Naive thymus-derived CD4-positive, alpha-beta T cell (primary cell): Measurements from ENCODE around the gene ADAMTS14. TPM values are rescaled to one million over a fixed set of nuclear protein-coding genes. Genes with fewer than 3 reads are reported as not detected.

Experiments used
- ATAC-seq: fragments of 150-1000 bp; cut with Tn5 transposase; 2 replicates; pipeline ENCODE4 v1.10.0; 2021; ENCODE audit warnings: mild to moderate bottlenecking, moderate library complexity
- CTCF ChIA-PET: fragments of 350-600 bp; sonication (Branson Sonifier 250); formaldehyde crosslinking; loops from one replicate; lab custom pipeline; 2021; ENCODE audit warnings: antibody characterized with exemption; lab: Charles Lee
- POLR2A ChIA-PET: fragments of 350-600 bp; sonication (Branson Sonifier 250); formaldehyde crosslinking; loops from one replicate; lab custom pipeline; 2021; ENCODE audit warnings: antibody characterized with exemption, inconsistent platforms; lab: Charles Lee
- DNase-seq, 9 donors: peaks; one replicate each; pipeline versions ENCODE4 v3.0.0 to v3.0.0-alpha.2; 2020 to 2022; ENCODE audit warnings: mixed read lengths in 1 of 9
- H3K27ac ChIP-seq: one replicate; pipeline ENCODE4 v1.7.0; 2013; ENCODE audit warnings: mild to moderate bottlenecking, low read depth, low read length, moderate library complexity
- H3K27me3 ChIP-seq, 2 donors: one replicate each; pipeline ENCODE4 v1.7.0; 2013; ENCODE audit warnings: low read length in 2 of 2, mild to moderate bottlenecking in 2 of 2, moderate library complexity in 2 of 2; ENCODE audit not compliant: control insufficient read depth in 2 of 2, insufficient read depth in 2 of 2
- H3K36me3 ChIP-seq, 3 experiments: 1 replicate in 2 of 3; 2 replicates in 1 of 3; pipeline ENCODE4 v1.7.0; 2013; ENCODE audit warnings: low read length in 3 of 3, mild to moderate bottlenecking in 3 of 3, moderate library complexity in 1 of 3; ENCODE audit not compliant: insufficient read depth in 3 of 3, control insufficient read depth in 2 of 3
- H3K4me1 ChIP-seq, 2 donors: one replicate each; pipeline ENCODE4 v1.7.0; 2013; ENCODE audit warnings: low read length in 2 of 2, mild to moderate bottlenecking in 2 of 2, moderate library complexity in 1 of 2; ENCODE audit not compliant: control insufficient read depth in 2 of 2, insufficient read depth in 2 of 2
- H3K4me3 ChIP-seq: 2 replicates; pipeline ENCODE4 v1.7.0; 2013; ENCODE audit warnings: mild to moderate bottlenecking, low read length
- H3K9me3 ChIP-seq, 3 experiments: 1 replicate in 2 of 3; 2 replicates in 1 of 3; pipeline ENCODE4 v1.7.0; 2013; ENCODE audit warnings: low read length in 3 of 3; ENCODE audit not compliant: control insufficient read depth in 2 of 3
- H3K27ac Mint-ChIP-seq, 9 donors: one replicate each; pipeline ENCODE4 v1.8.0; 2020 to 2022; ENCODE audit warnings: mixed read lengths in 9 of 9, mild to moderate bottlenecking in 8 of 9, moderate library complexity in 5 of 9, inconsistent platforms in 2 of 9
- H3K27me3 Mint-ChIP-seq, 5 donors: one replicate each; pipeline ENCODE4 v1.8.0; 2021 to 2022; ENCODE audit warnings: mixed read lengths in 5 of 5, mild to moderate bottlenecking in 1 of 5
- H3K36me3 Mint-ChIP-seq, 5 donors: one replicate each; pipeline ENCODE4 v1.8.0; 2020 to 2022; ENCODE audit warnings: mixed read lengths in 5 of 5, mild to moderate bottlenecking in 3 of 5, inconsistent platforms in 1 of 5
- H3K4me1 Mint-ChIP-seq, 7 donors: one replicate each; pipeline ENCODE4 v1.8.0; 2020 to 2022; ENCODE audit warnings: mixed read lengths in 7 of 7, mild to moderate bottlenecking in 3 of 7, inconsistent platforms in 1 of 7
- H3K4me3 Mint-ChIP-seq, 10 donors: one replicate each; pipeline ENCODE4 v1.8.0; 2020 to 2022; ENCODE audit warnings: mild to moderate bottlenecking in 10 of 10, mixed read lengths in 10 of 10, moderate library complexity in 6 of 10, inconsistent platforms in 2 of 10
- H3K9me3 Mint-ChIP-seq, 11 donors: one replicate each; pipeline ENCODE4 v1.8.0; 2020 to 2022; ENCODE audit warnings: mixed read lengths in 11 of 11, mild to moderate bottlenecking in 4 of 11, inconsistent platforms in 1 of 11, moderate library complexity in 1 of 11
- intact Hi-C, 2 donors: fragments of 100-400 bp; cut with micrococcal nuclease; formaldehyde crosslinking; loops; one replicate each; pipeline ENCODE4 v1.15.1; 2023
- polyA plus RNA-seq, 2 donors: library from polyadenylated mRNA; unstranded; fragments of 300-500 nt; fragmentation: Illumina TruSeq; gene quantifications; one replicate each; pipeline ENCODE4 v1.2.3, GENCODE V29; 2021
- total RNA-seq, 6 experiments: library from RNA in 5 of 6; stranded (reverse) in 5 of 6; gene quantifications; 1 replicate in 5 of 6; 2 replicates in 1 of 6; pipeline ENCODE4 v1.2.3 and lab custom pipeline; 2021 to 2026

Gene ADAMTS14
- total and polyA plus RNA-seq, 7 experiments from 2014 or later = 0.08 to 0.10 TPM; not detected in 5

DNA sequence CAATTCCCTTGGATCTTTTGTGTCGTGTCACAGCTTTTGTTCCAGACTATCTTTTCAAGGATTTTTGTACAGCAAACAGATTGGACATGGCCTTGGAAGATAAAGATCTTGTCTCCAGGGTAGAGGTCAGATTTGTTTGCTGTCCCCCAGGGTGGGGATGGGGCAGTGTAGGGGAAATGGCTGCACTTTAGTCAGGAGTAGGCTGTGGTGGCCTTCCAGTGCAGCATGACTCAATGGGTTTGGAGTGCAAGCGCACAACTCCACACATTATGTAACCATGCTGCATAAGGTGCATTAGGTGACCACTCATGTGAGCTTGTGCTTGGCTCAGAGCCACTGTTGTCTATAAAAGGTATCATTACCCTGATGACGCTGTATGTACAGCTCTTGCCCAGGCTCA lies 23.9 kb upstream of the ADAMTS14 start:
- no peaks in the 10 kb centered on the region for H3K4me1 Mint-ChIP-seq
- DNase-seq = peak in 4 of 9 donors; percentile 7 to 22 (median 12)
- peak overlapping the region in 1 of 10 donors; percentile 41 for H3K4me3 Mint-ChIP-seq
- Histone ChIP-seq H3K36me3 (no peaks in the 10 kb centered on the region), H3K27ac (no peak overlapping the region), H3K27me3 (no peaks in the 10 kb centered on the region), H3K9me3 (peaks cover 0 to 46% (median 4%) of the 10 kb centered on the region in 3 experiments), H3K4me3 (no peak overlapping the region), H3K4me1 (no peaks in the 10 kb centered on the region)
- ChIA-PET POLR2A (no interaction called here), CTCF (no interaction called here)
- H3K9me3 Mint-ChIP-seq = peaks cover 4 to 65% (median 41%) of the 10 kb centered on the region in 11 donors
- ATAC-seq = no peak
- intact Hi-C loops = no loop called here
- H3K36me3 Mint-ChIP-seq = peaks cover 5 to 25% (median 19%) of the 10 kb centered on the region in 5 donors
- peaks cover 0 to 5% (median 3%) of the 10 kb centered on the region in 5 donors for H3K27me3 Mint-ChIP-seq
- H3K27ac Mint-ChIP-seq = no peak overlapping the region

DNA sequence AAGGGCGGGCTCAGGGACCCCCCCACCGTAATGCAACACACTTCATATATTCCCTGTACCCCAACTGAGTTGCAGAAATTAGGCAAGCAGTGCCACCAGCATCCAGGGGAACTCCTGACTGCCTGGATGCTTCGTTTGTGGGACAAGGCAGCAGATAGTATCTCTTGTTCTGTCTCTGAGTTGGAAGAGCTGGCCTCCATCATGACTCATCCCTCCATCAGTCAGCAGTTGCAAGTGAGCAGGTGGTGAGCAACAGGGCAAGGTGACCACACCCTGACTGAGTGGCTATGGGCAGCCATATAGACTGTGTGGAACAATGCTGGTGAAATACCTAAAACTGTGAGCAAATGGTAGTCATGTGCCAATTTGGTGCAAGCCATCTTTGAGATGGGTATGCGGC lies 22.8 kb upstream of the ADAMTS14 start:
- DNase-seq (no peak), ATAC-seq (no peak)
- peaks cover 5 to 25% (median 19%) of the 10 kb centered on the region in 5 donors for H3K36me3 Mint-ChIP-seq
- peaks cover 4 to 75% (median 41%) of the 10 kb centered on the region in 11 donors for H3K9me3 Mint-ChIP-seq
- intact Hi-C loops = no loop called here
- Histone ChIP-seq H3K4me3 (no peak overlapping the region), H3K27me3 (no peaks in the 10 kb centered on the region), H3K27ac (no peak overlapping the region), H3K36me3 (no peaks in the 10 kb centered on the region), H3K9me3 (peaks cover 0 to 46% (median 4%) of the 10 kb centered on the region in 3 experiments), H3K4me1 (no peaks in the 10 kb centered on the region)
- no peaks in the 10 kb centered on the region for H3K4me1 Mint-ChIP-seq
- H3K4me3 Mint-ChIP-seq = no peak overlapping the region
- no peak overlapping the region for H3K27ac Mint-ChIP-seq
- peaks cover 0 to 4% (median 0%) of the 10 kb centered on the region in 5 donors for H3K27me3 Mint-ChIP-seq
- ChIA-PET POLR2A (no interaction called here), CTCF (no interaction called here)

DNA sequence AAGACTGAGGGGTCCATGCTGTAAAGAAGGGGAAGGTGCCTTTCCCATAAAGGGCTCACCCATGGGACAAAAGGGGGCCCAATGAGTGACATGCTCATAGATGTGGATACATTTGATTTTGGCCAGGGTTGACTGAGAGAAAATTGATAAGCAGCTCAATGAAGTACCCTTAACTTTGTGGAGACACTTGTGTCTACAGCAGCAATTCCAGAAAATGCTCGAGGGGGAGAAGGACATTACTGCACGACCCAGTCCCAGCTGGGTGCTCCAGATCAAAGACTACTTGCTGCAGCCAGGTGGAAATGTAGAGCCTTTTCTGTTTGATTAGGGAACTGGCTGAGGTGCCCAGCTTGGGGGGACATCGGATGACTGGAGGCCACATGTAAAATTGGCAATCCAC lies 22.2 kb upstream of the ADAMTS14 start:
- peaks cover 0 to 46% (median 4%) of the 10 kb centered on the region in 3 experiments for H3K9me3 ChIP-seq
- no peak for ATAC-seq

DNA sequence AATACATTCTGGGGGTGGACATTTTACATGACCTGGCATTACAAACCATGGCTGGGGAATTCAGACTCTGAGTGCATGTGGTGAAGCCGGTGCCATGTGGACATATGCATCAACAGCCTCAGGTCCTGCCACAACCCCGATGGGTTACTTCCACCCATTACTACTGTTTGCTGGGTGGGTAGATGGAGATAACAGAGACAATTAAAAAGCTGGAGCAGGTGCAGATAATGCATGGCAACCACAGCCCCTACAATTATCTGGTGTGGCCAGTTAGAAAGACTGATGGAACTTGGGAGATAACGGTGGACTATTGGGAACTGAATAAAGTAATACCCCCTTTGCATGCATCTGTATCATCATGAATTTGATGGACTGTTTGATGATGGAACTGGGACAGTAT lies 21.6 kb upstream of the ADAMTS14 start:
- Histone ChIP-seq H3K36me3 (no peaks in the 10 kb centered on the region), H3K4me3 (no peak overlapping the region), H3K27ac (no peak overlapping the region), H3K27me3 (no peaks in the 10 kb centered on the region), H3K9me3 (peaks cover 0 to 46% (median 4%) of the 10 kb centered on the region in 3 experiments), H3K4me1 (no peaks in the 10 kb centered on the region)
- Mint-ChIP-seq H3K27me3 (peaks cover 0 to 4% (median 0%) of the 10 kb centered on the region in 5 donors), H3K36me3 (peaks cover 5 to 25% (median 19%) of the 10 kb centered on the region in 5 donors), H3K9me3 (peaks cover 4 to 75% (median 41%) of the 10 kb centered on the region in 11 donors), H3K27ac (no peak overlapping the region), H3K4me1 (no peaks in the 10 kb centered on the region), H3K4me3 (no peak overlapping the region)
- DNase-seq = no peak
- ChIA-PET CTCF (interaction anchor here (0.6 kb wide), 1 partner anchor 78 kb away, joined by 4 read pairs; no protein-coding TSS in a partner anchor), POLR2A (no interaction called here)
- intact Hi-C loops = no loop called here
- ATAC-seq = no peak

More for the DNA sequence above, 22.2 kb upstream of the ADAMTS14 start:
- Mint-ChIP-seq H3K36me3 (peaks cover 5 to 25% (median 19%) of the 10 kb centered on the region in 5 donors), H3K9me3 (peaks cover 4 to 75% (median 41%) of the 10 kb centered on the region in 11 donors), H3K4me1 (no peaks in the 10 kb centered on the region), H3K27me3 (peaks cover 0 to 4% (median 0%) of the 10 kb centered on the region in 5 donors), H3K4me3 (no peak overlapping the region), H3K27ac (no peak overlapping the region)
- no peak overlapping the region for H3K27ac ChIP-seq
- no peaks in the 10 kb centered on the region for H3K36me3 ChIP-seq
- intact Hi-C loops = no loop called here
- no peak for DNase-seq
- POLR2A ChIA-PET = no interaction called here
- no peaks in the 10 kb centered on the region for H3K27me3 ChIP-seq
- no peak overlapping the region for H3K4me3 ChIP-seq
- no peaks in the 10 kb centered on the region for H3K4me1 ChIP-seq
- CTCF ChIA-PET = interaction anchor here (0.6 kb wide), 1 partner anchor 78 kb away, joined by 4 read pairs; no protein-coding TSS in a partner anchor

GRCh38 chr10:70651661-70652060 lies 20.6 kb upstream of the ADAMTS14 start:
- intact Hi-C loops = no loop called here
- no peak overlapping the region for H3K4me3 Mint-ChIP-seq
- H3K9me3 Mint-ChIP-seq = peaks cover 4 to 72% (median 41%) of the 10 kb centered on the region in 11 donors
- H3K4me1 ChIP-seq = no peaks in the 10 kb centered on the region
- no peaks in the 10 kb centered on the region for H3K27me3 ChIP-seq
- H3K9me3 ChIP-seq = peaks cover 0 to 46% (median 4%) of the 10 kb centered on the region in 3 experiments
- POLR2A ChIA-PET = no interaction called here
- CTCF ChIA-PET = no interaction called here
- no peak for ATAC-seq
- H3K4me1 Mint-ChIP-seq = peaks cover 0 to 9% (median 6%) of the 10 kb centered on the region in 7 donors
- H3K27ac ChIP-seq = no peak overlapping the region
- H3K27me3 Mint-ChIP-seq = peaks cover 0 to 4% (median 0%) of the 10 kb centered on the region in 5 donors
- H3K36me3 ChIP-seq = no peaks in the 10 kb centered on the region
- H3K36me3 Mint-ChIP-seq = peaks cover 5 to 25% (median 19%) of the 10 kb centered on the region in 5 donors
- H3K27ac Mint-ChIP-seq = no peak overlapping the region
- no peak overlapping the region for H3K4me3 ChIP-seq
- DNase-seq = peak in 3 of 9 donors; percentile 4 to 21 (median 9)

DNA sequence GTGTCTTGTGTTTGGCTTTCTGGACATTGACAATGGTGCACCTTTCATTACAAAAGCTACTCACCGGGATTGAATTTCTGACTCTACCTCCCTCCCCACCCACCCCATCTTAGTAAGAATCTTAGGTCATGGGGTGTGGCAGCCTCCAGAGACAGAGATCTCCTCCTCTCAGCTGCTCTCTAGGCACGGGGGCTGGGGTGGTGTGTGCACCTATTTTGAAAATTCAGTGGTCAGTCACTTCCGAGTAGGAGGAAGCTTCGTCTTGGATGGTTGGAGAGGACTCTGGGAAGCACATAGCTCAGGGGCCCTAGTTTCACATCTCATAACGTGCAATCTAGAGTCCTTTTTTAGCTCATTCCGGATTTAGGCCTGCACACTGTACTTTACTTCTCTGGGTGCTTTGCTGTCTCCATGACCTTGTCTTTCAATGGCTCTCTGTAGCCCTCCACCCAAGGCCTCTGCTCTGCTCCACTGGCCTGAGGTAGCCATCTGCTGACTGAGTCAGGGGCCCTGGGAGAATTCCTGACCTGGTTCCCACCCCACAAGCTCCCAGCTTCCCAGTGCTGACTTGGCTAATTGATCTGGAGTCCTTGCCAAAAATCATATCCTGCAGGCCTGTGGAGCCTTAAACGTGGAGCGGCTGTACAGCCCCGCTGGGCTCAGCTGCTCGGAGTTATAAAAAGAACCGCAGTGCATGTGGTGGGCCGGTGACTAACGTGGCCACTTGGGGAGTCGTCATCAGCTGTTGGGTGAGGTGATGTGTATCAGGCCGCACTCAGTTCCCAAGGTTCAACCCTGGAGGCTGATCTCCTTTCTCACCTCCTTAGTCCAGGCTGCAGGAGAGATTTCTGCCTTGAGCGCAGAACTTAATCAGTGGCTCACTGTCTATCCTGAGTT lies 19.3 kb upstream of the ADAMTS14 start:
- no peak overlapping the region for H3K4me3 ChIP-seq
- peaks cover 4 to 67% (median 39%) of the 10 kb centered on the region in 11 donors for H3K9me3 Mint-ChIP-seq
- DNase-seq = no peak
- intact Hi-C loops = no loop called here
- no peak overlapping the region for H3K4me3 Mint-ChIP-seq
- no peaks in the 10 kb centered on the region for H3K4me1 ChIP-seq
- ChIA-PET CTCF (no interaction called here), POLR2A (no interaction called here)
- H3K27ac ChIP-seq = no peak overlapping the region
- no peak for ATAC-seq
- H3K36me3 Mint-ChIP-seq = peaks cover 5 to 25% (median 19%) of the 10 kb centered on the region in 5 donors
- no peaks in the 10 kb centered on the region for H3K36me3 ChIP-seq
- peaks cover 0 to 17% (median 8%) of the 10 kb centered on the region in 7 donors for H3K4me1 Mint-ChIP-seq
- H3K9me3 ChIP-seq = peaks cover 0 to 41% (median 4%) of the 10 kb centered on the region in 3 experiments
- H3K27me3 ChIP-seq = no peaks in the 10 kb centered on the region
- no peak overlapping the region for H3K27ac Mint-ChIP-seq
- H3K27me3 Mint-ChIP-seq = peaks cover 0 to 4% (median 0%) of the 10 kb centered on the region in 5 donors
